ENCODE data around the gene CARD9.

DNA sequence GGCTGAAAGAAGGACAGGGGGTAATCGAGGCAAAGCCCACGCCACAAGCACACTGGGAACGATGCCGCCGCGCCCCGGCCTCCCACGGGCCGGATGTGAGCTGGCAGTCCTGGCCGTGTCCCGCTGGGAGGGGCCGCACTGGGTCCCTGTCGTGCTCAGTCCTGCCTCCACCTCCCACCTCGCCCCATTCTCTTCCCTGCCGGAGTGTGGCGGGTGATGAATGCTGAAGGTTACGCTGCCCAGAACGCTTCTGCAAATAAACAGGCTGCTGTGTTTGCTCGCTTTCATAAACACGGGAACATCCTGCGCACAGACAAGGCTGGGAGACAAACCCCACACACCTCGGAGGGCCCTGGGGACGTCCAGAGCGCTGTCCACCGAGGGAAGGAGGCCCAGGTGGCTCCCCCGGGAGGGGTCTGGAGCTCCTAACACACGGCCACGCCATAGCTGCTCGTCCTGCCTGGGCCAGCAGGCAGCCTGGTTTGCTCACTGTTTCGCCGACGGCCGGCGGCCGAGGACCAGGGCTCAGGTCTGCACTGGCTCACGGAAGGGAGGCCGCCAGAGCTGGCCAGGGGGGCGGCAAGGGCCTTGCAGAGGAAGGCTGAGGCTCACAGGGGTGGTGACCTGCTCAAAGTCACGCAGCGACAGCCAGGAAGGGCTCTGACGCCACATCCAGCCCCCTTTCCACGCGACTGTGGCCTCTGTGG is 12.3 kb downstream of the CARD9 start:
- TF ChIP-seq, protein P1, sequence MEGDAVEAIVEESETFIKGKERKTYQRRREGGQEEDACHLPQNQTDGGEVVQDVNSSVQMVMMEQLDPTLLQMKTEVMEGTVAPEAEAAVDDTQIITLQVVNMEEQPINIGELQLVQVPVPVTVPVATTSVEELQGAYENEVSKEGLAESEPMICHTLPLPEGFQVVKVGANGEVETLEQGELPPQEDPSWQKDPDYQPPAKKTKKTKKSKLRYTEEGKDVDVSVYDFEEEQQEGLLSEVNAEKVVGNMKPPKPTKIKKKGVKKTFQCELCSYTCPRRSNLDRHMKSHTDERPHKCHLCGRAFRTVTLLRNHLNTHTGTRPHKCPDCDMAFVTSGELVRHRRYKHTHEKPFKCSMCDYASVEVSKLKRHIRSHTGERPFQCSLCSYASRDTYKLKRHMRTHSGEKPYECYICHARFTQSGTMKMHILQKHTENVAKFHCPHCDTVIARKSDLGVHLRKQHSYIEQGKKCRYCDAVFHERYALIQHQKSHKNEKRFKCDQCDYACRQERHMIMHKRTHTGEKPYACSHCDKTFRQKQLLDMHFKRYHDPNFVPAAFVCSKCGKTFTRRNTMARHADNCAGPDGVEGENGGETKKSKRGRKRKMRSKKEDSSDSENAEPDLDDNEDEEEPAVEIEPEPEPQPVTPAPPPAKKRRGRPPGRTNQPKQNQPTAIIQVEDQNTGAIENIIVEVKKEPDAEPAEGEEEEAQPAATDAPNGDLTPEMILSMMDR (IDR thresholded peaks at IDR 0.05), result no peak
- TF ChIP-seq POLR2A (IDR thresholded peaks at IDR 0.05), result no peak

Data from heart left ventricle (tissue), 13 donors.